ENCODE measurements around the gene DHX9. TPM values are rescaled to one million over a fixed set of nuclear protein-coding genes. Genes with fewer than 3 reads are reported as not detected.

Gene DHX9
- total RNA-seq, 1 donor from 2014 or later: 118 TPM

- no peak for DNase-seq (ENCODE audit: low read depth)
- Histone ChIP-seq H3K4me3 (ENCODE audit: low read depth, low read length) (no peak overlapping the region), H3K27me3 (ENCODE audit: control insufficient read depth, insufficient read depth, low read length) (no peaks in the 10 kb centered on the region), H3K36me3 (ENCODE audit: control insufficient read depth, insufficient read depth, low read length) (peaks cover 5% of the 10 kb centered on the region)
- no peak for TF ChIP-seq CTCF (IDR thresholded peaks at IDR 0.05; ENCODE audit: insufficient read depth, low read length, poor library complexity, severe bottlenecking)
Observed at GRCh38 chr1:182867861-182868260, 28.7 kb downstream of the DHX9 start.

GRCh38 chr1:182869241-182869666 is 30.1 kb downstream of the DHX9 start:
- peaks cover 5% of the 10 kb centered on the region for H3K36me3 ChIP-seq (ENCODE audit: control insufficient read depth, insufficient read depth, low read length)

GRCh38 chr1:182872881-182873280 is 33.7 kb downstream of the DHX9 start:
- H3K4me3 ChIP-seq (ENCODE audit: low read depth, low read length): no peak overlapping the region
- TF ChIP-seq CTCF (IDR thresholded peaks at IDR 0.05; ENCODE audit: insufficient read depth, low read length, poor library complexity, severe bottlenecking): no peak
- DNase-seq (ENCODE audit: low read depth): no peak
- H3K27me3 ChIP-seq (ENCODE audit: control insufficient read depth, insufficient read depth, low read length): no peaks in the 10 kb centered on the region
- H3K36me3 ChIP-seq (ENCODE audit: control insufficient read depth, insufficient read depth, low read length): peaks cover 3% of the 10 kb centered on the region

More at GRCh38 chr1:182869241-182869666, 30.1 kb downstream of the DHX9 start:
- H3K27me3 ChIP-seq (ENCODE audit: control insufficient read depth, insufficient read depth, low read length): no peaks in the 10 kb centered on the region
- no peak for DNase-seq (ENCODE audit: low read depth)
- H3K4me3 ChIP-seq (ENCODE audit: low read depth, low read length): no peak overlapping the region
- no peak for TF ChIP-seq CTCF (IDR thresholded peaks at IDR 0.05; ENCODE audit: insufficient read depth, low read length, poor library complexity, severe bottlenecking)

GRCh38 chr1:182875889-182876288 is 36.7 kb downstream of the DHX9 start:
- TF ChIP-seq CTCF (IDR thresholded peaks at IDR 0.05; ENCODE audit: insufficient read depth, low read length, poor library complexity, severe bottlenecking): no peak
- H3K4me3 ChIP-seq (ENCODE audit: low read depth, low read length): no peak overlapping the region
- H3K36me3 ChIP-seq (ENCODE audit: control insufficient read depth, insufficient read depth, low read length): no peaks in the 10 kb centered on the region
- DNase-seq (ENCODE audit: low read depth): no peak
- no peaks in the 10 kb centered on the region for H3K27me3 ChIP-seq (ENCODE audit: control insufficient read depth, insufficient read depth, low read length)

- no peaks in the 10 kb centered on the region for H3K27me3 ChIP-seq (ENCODE audit: control insufficient read depth, insufficient read depth, low read length)
- no peak overlapping the region for H3K4me3 ChIP-seq (ENCODE audit: low read depth, low read length)
- no peak for TF ChIP-seq CTCF (IDR thresholded peaks at IDR 0.05; ENCODE audit: insufficient read depth, low read length, poor library complexity, severe bottlenecking)
- DNase-seq (ENCODE audit: low read depth): no peak
- no peaks in the 10 kb centered on the region for H3K36me3 ChIP-seq (ENCODE audit: control insufficient read depth, insufficient read depth, low read length)
Observed at GRCh38 chr1:182877331-182877730, 38.2 kb downstream of the DHX9 start.

- DNase-seq (ENCODE audit: low read depth): no peak
- no peak overlapping the region for H3K4me3 ChIP-seq (ENCODE audit: low read depth, low read length)
- H3K27me3 ChIP-seq (ENCODE audit: control insufficient read depth, insufficient read depth, low read length): no peaks in the 10 kb centered on the region
- no peaks in the 10 kb centered on the region for H3K36me3 ChIP-seq (ENCODE audit: control insufficient read depth, insufficient read depth, low read length)
- TF ChIP-seq CTCF (IDR thresholded peaks at IDR 0.05; ENCODE audit: insufficient read depth, low read length, poor library complexity, severe bottlenecking): no peak
Observed at GRCh38 chr1:182877842-182878241, 38.7 kb downstream of the DHX9 start.
